Breast epithelium (tissue), 4 donors: ENCODE measurements around the gene SYTL3. TPM values are rescaled to one million over a fixed set of nuclear protein-coding genes. Genes with fewer than 3 reads are reported as not detected.

Experiments used
- DNase-seq, 2 donors: peaks; one replicate each; pipeline ENCODE4 v3.0.0-alpha.2; 2019; ENCODE audit warnings: low spot score in 2 of 2
- H3K27ac ChIP-seq, 2 donors: fragments of 200-600 bp; sonication (generic) in 1 of 2; one replicate each; pipeline ENCODE4 v1.5.1; 2016 to 2019; ENCODE audit warnings: mild to moderate bottlenecking in 1 of 2
- H3K27me3 ChIP-seq, 2 donors: fragments of 200-600 bp; sonication (generic) in 1 of 2; one replicate each; pipeline versions ENCODE4 v1.5.1 to v1.6.0; 2017 to 2019; ENCODE audit warnings: control low read depth in 1 of 2, mild to moderate bottlenecking in 1 of 2
- H3K36me3 ChIP-seq: fragments of 200-600 bp; one replicate; pipeline ENCODE4 v1.5.1; 2019
- H3K4me1 ChIP-seq, 2 donors: fragments of 200-600 bp; sonication (generic); one replicate each; pipeline ENCODE4 v1.5.1; 2016 to 2019; ENCODE audit warnings: control low read depth in 1 of 2
- H3K4me3 ChIP-seq, 3 donors: fragments of 200-600 bp; sonication (generic); 1 replicate in 2 of 3; 2 replicates in 1 of 3; pipeline ENCODE4 v1.5.1; 2016 to 2019; ENCODE audit warnings: mild to moderate bottlenecking in 3 of 3, moderate library complexity in 2 of 3
- H3K9me3 ChIP-seq, 2 donors: fragments of 200-600 bp; sonication (generic) in 1 of 2; one replicate each; pipeline ENCODE4 v1.5.1; 2016 to 2019; ENCODE audit warnings: control low read depth in 1 of 2
- POLR2A ChIP-seq: fragments of 450-650 bp; IDR thresholded peaks from one replicate; pipeline ENCODE4 v1.6.1; 2016; ENCODE audit warnings: antibody characterized with exemption, mild to moderate bottlenecking, moderate library complexity
- POLR2AphosphoS5 ChIP-seq, 3 donors: sonication (generic); formaldehyde crosslinking; IDR thresholded peaks; one replicate each; pipeline ENCODE4 v1.6.1; 2017; ENCODE audit warnings: antibody characterized with exemption in 3 of 3
- intact Hi-C: fragments of 100-400 bp; cut with DNase I; formaldehyde crosslinking; loops from one replicate; pipeline ENCODE4 v1.15.1; 2023; ENCODE audit warnings: low total_unique reads
- total RNA-seq, 3 donors: library from RNA; depleted of rRNA; stranded (reverse); fragments of >200 nt; gene quantifications; one replicate each; pipeline ENCODE4 v1.1.0, GENCODE V29; 2016
- TF ChIP-seq, protein P1 (sequence below), 3 donors: fragments of 450-650 bp; IDR thresholded peaks; one replicate each; pipeline ENCODE4 v1.5.1; 2016 to 2017; ENCODE audit warnings: antibody characterized with exemption in 3 of 3, mild to moderate bottlenecking in 3 of 3, moderate library complexity in 3 of 3

Gene SYTL3
- total RNA-seq, 3 donors from 2014 or later: 5.2 to 8.0 (median 7.5) TPM

DNA sequence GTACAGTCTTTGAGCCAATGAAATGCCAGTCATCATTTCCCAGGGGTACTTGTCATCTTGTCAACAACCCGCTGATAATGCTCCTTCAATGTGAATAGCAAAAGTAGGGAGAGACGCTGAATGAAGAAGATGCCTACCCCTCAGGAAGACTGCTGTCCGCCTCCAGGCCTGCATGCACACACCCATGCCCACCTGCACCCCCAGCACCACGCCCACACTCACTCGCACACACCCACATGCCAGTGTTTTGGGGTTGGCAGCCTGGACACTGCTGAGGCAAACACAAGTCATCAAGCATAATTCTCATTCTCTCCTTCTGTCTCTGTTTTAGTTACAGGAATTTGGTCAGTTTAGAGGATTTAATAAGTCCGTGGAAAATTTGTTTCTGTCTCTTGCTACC, 63.6 kb downstream of the SYTL3 start:
- Histone ChIP-seq H3K27me3 (no peaks in the 10 kb centered on the region), H3K4me1 (no peaks in the 10 kb centered on the region), H3K27ac (no peak overlapping the region), H3K36me3 (no peaks in the 10 kb centered on the region), H3K9me3 (no peaks in the 10 kb centered on the region), H3K4me3 (no peak overlapping the region)
- no peak for DNase-seq
- intact Hi-C loops: no loop called here
- TF ChIP-seq POLR2A: no peak
- TF ChIP-seq POLR2AphosphoS5 (IDR thresholded peaks at IDR 0.05): no peak
- TF ChIP-seq, protein P1, sequence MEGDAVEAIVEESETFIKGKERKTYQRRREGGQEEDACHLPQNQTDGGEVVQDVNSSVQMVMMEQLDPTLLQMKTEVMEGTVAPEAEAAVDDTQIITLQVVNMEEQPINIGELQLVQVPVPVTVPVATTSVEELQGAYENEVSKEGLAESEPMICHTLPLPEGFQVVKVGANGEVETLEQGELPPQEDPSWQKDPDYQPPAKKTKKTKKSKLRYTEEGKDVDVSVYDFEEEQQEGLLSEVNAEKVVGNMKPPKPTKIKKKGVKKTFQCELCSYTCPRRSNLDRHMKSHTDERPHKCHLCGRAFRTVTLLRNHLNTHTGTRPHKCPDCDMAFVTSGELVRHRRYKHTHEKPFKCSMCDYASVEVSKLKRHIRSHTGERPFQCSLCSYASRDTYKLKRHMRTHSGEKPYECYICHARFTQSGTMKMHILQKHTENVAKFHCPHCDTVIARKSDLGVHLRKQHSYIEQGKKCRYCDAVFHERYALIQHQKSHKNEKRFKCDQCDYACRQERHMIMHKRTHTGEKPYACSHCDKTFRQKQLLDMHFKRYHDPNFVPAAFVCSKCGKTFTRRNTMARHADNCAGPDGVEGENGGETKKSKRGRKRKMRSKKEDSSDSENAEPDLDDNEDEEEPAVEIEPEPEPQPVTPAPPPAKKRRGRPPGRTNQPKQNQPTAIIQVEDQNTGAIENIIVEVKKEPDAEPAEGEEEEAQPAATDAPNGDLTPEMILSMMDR (IDR thresholded peaks at IDR 0.05): no peak

DNA sequence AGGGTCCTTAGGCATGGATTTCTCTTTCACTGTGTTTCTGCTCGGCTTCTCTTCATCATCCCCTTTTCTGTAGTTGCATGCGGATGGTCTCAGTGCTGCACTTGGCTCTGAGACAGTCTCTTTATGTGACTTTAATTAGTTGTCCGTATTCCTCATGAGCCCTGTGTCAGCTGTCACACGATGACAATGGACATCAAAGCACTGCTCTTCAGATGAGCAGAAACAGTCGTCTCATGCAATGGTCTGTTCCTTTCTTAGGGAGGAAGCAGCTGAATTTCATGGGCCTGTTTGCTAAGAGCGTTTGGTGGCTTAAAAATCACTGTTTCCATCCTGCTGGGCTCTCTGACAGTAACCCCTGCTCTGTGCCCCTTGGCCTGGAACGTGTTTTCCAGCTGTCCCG, 64.9 kb downstream of the SYTL3 start:
- DNase-seq: no peak
- Histone ChIP-seq H3K4me1 (no peaks in the 10 kb centered on the region), H3K9me3 (no peaks in the 10 kb centered on the region), H3K27me3 (no peaks in the 10 kb centered on the region), H3K4me3 (no peak overlapping the region), H3K36me3 (no peaks in the 10 kb centered on the region), H3K27ac (no peak overlapping the region)
- intact Hi-C loops: no loop called here
- TF ChIP-seq, protein P1 (IDR thresholded peaks at IDR 0.05): no peak
- TF ChIP-seq POLR2A (no peak), POLR2AphosphoS5 (IDR thresholded peaks at IDR 0.05) (no peak)

DNA sequence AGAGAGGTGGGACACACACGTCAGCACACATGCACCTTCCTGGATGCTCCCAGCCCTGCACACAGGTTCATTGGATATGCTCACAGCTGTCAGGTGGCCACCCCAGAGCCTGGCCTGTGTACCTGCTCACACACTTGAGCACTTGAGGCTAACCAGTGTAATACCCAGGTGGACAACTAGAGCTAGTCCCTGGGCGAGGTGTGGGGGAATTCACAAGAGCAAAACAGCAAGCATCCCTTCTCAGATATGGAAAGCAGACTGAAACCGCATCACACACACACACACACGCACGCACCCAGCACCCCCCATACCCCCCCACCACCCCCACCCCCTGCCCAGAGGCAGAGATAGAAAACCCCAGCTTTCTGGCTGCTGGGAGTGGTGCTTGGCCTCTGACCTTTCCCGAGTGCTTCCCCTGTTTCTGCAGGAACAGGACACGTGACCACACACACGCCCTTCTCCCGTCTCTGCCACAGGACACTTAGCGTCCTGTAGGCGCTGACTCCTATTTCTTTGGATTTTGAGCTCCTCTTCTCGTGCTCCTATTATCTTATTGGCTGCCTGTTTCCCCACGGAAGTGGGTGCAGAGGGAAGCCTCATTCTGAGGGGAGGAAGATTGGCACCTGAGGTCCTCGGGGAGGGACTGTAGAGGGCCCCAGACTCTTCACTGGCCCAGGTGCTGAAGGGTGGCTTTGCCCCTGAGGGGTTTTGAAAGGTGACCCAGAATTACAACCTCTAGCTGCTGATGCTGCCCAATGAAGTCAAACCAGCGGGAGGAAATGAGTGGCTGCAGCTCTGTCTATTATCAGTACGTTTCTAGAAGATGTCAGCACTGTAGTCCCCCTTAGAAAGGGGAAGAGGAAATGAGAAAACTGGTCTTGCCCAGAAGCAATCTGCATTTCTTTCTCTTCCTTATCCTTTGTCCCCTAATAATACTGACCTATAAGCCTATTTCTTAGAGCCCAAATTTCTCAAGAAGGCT, 65.8 kb downstream of the SYTL3 start:
- DNase-seq: no peak

DNA sequence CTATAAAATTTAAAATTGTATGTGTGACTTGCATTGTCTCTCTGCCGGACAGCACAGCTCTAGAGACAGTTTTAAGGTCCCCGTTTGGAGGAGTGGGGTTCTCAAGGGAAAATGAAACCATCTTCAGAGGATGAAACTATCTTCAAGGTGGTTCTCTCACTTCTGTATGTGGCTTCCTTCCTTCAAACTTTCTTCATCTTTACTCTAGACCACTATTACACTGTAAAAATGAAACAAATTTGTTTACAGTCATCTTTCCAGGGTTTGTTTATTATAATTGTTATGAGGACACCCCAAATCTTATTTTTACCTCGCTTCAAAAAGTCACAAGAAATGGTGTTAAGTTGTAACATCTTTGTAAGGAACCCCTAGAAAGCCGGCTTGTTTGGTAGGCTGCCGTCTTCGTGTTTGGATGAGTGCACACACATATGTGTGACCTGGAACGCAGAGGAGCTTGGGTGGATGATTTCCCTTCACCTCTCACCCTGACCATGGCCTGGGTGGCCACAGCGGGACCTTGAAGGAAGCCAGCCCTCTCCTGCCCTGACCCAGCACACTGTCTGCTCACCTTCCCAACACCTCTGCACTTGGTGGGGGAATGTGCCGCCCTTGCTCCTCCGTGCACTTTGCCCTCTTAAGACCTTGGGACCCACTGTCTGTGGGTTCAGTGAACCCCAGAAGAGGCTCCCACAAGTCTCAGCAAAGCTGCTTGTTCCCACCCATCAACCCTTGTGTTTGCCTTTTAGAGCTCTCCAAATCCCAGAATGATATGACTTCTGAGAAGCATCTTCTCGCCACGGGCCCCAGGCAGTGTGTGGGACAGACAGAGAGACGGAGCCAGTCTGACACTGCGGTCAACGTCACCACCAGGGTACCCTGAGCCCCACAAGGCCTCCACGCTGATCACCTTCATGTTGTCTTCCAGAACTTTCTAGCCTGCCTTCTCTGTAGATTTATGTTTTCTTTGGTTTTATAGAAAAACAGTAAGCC, 67.8 kb downstream of the SYTL3 start:
- Histone ChIP-seq H3K27me3 (no peaks in the 10 kb centered on the region), H3K4me1 (no peaks in the 10 kb centered on the region), H3K4me3 (no peak overlapping the region), H3K36me3 (no peaks in the 10 kb centered on the region), H3K27ac (no peak overlapping the region), H3K9me3 (no peaks in the 10 kb centered on the region)
- DNase-seq: no peak
- intact Hi-C loops: no loop called here
- TF ChIP-seq, protein P1 (IDR thresholded peaks at IDR 0.05): no peak
- no peak for TF ChIP-seq POLR2A
- TF ChIP-seq POLR2AphosphoS5 (IDR thresholded peaks at IDR 0.05): no peak

More for the DNA sequence above, 65.8 kb downstream of the SYTL3 start:
- Histone ChIP-seq H3K27me3 (no peaks in the 10 kb centered on the region), H3K9me3 (no peaks in the 10 kb centered on the region), H3K4me1 (no peaks in the 10 kb centered on the region), H3K27ac (peak overlapping the region in 1 of 2 donors; percentile 10), H3K36me3 (no peaks in the 10 kb centered on the region), H3K4me3 (no peak overlapping the region)
- TF ChIP-seq POLR2A: no peak
- TF ChIP-seq, protein P1 (IDR thresholded peaks at IDR 0.05): no peak
- intact Hi-C loops: no loop called here
